ENCODE results near the gene PCSK6. TPM values are rescaled to one million over a fixed set of nuclear protein-coding genes. Genes with fewer than 3 reads are reported as not detected.

Gene PCSK6
- total RNA-seq, 4 donors from 2014 or later = 12.9 to 31.5 (median 23.7) TPM

GRCh38 chr15:101328001-101328400, 161.5 kb downstream of the PCSK6 start:
- WGBS = 90% methylated on average over 14 of the region's 14 CpGs
- Histone ChIP-seq H3K4me3 (no peak overlapping the region), H3K4me1 (no peaks in the 10 kb centered on the region), H3K27ac (no peak overlapping the region), H3K9me3 (no peaks in the 10 kb centered on the region), H3K27me3 (peaks cover 12% of the 10 kb centered on the region), H3K36me3 (no peaks in the 10 kb centered on the region)
- DNase-seq (ENCODE audit: low spot score in 2 of 2) = no peak
- TF ChIP-seq POLR2AphosphoS5 (IDR thresholded peaks at IDR 0.05) (no peak), EP300 (IDR thresholded peaks at IDR 0.05) (no peak), POLR2A (IDR thresholded peaks at IDR 0.05) (no peak), CTCF (IDR thresholded peaks at IDR 0.05) (no peak)

- TF ChIP-seq EP300 (IDR thresholded peaks at IDR 0.05) (no peak), CTCF (IDR thresholded peaks at IDR 0.05) (no peak), POLR2AphosphoS5 (IDR thresholded peaks at IDR 0.05) (no peak), POLR2A (IDR thresholded peaks at IDR 0.05) (no peak)
- peaks cover 12% of the 10 kb centered on the region for H3K27me3 ChIP-seq
- no peak overlapping the region for H3K27ac ChIP-seq
- 77% methylated on average over 16 of the region's 17 CpGs for WGBS
- no peaks in the 10 kb centered on the region for H3K4me1 ChIP-seq
- H3K4me3 ChIP-seq = no peak overlapping the region
- no peak for DNase-seq (ENCODE audit: low spot score in 2 of 2)
- H3K36me3 ChIP-seq = no peaks in the 10 kb centered on the region
- H3K9me3 ChIP-seq = no peaks in the 10 kb centered on the region
Measured at GRCh38 chr15:101327147-101327740, 162.3 kb downstream of the PCSK6 start.

GRCh38 chr15:101326462-101327146, 162.9 kb downstream of the PCSK6 start:
- no peaks in the 10 kb centered on the region for H3K36me3 ChIP-seq
- no peak overlapping the region for H3K4me3 ChIP-seq
- WGBS = 82% methylated on average over 20 of the region's 21 CpGs
- peak in 1 of 2 donors; percentile 70 for DNase-seq (ENCODE audit: low spot score in 2 of 2)
- H3K9me3 ChIP-seq = no peaks in the 10 kb centered on the region
- no peaks in the 10 kb centered on the region for H3K4me1 ChIP-seq
- no peak overlapping the region for H3K27ac ChIP-seq
- TF ChIP-seq CTCF (IDR thresholded peaks at IDR 0.05) (no peak), POLR2AphosphoS5 (IDR thresholded peaks at IDR 0.05) (no peak), POLR2A (IDR thresholded peaks at IDR 0.05) (no peak), EP300 (IDR thresholded peaks at IDR 0.05) (no peak)
- H3K27me3 ChIP-seq = peaks cover 12% of the 10 kb centered on the region

GRCh38 chr15:101326026-101326315, 163.5 kb downstream of the PCSK6 start:
- TF ChIP-seq POLR2AphosphoS5 (IDR thresholded peaks at IDR 0.05) = no peak
- TF ChIP-seq EP300 (IDR thresholded peaks at IDR 0.05) = no peak
- no peak for TF ChIP-seq POLR2A (IDR thresholded peaks at IDR 0.05)
- TF ChIP-seq CTCF (IDR thresholded peaks at IDR 0.05) = no peak

GRCh38 chr15:101325263-101326025, 164.1 kb downstream of the PCSK6 start:
- DNase-seq (ENCODE audit: low spot score in 2 of 2) = no peak
- Histone ChIP-seq H3K36me3 (no peaks in the 10 kb centered on the region), H3K9me3 (no peaks in the 10 kb centered on the region), H3K27me3 (peaks cover 18% of the 10 kb centered on the region), H3K27ac (no peak overlapping the region), H3K4me3 (no peak overlapping the region), H3K4me1 (no peaks in the 10 kb centered on the region)
- TF ChIP-seq POLR2AphosphoS5 (IDR thresholded peaks at IDR 0.05) = no peak
- no peak for TF ChIP-seq POLR2A (IDR thresholded peaks at IDR 0.05)
- no peak for TF ChIP-seq CTCF (IDR thresholded peaks at IDR 0.05)
- no peak for TF ChIP-seq EP300 (IDR thresholded peaks at IDR 0.05)
- 82% methylated on average over 13 of the region's 19 CpGs for WGBS

More at GRCh38 chr15:101326026-101326315, 163.5 kb downstream of the PCSK6 start:
- 88% methylated on average over 8 of the region's 8 CpGs for WGBS
- H3K4me3 ChIP-seq = no peak overlapping the region
- no peaks in the 10 kb centered on the region for H3K36me3 ChIP-seq
- H3K27me3 ChIP-seq = peaks cover 15% of the 10 kb centered on the region
- H3K27ac ChIP-seq = no peak overlapping the region
- no peaks in the 10 kb centered on the region for H3K9me3 ChIP-seq
- DNase-seq (ENCODE audit: low spot score in 2 of 2) = peak in 1 of 2 donors; percentile 1
- H3K4me1 ChIP-seq = no peaks in the 10 kb centered on the region
